ENCODE measurements around the gene WWP2.

DNA sequence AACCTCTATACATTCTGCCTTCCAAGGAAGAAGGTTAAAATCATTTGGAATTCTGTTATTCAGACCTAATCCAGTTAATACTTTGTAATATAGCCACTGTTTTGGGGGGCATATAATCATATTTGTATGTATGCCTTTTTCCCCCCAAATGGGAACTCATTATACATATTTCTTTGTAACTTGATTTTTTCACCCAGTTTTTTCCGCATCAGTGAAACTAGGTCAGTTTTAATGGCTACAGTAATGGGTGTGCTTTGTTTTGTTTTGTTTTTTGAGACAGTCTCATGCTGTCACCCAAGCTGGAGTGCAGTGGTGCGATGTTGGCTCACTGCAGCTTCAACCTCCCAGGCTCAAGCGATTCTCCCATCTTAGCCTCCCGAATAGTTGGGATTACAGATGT is 54.9 kb downstream of the WWP2 start:
- TF ChIP-seq, protein P1, sequence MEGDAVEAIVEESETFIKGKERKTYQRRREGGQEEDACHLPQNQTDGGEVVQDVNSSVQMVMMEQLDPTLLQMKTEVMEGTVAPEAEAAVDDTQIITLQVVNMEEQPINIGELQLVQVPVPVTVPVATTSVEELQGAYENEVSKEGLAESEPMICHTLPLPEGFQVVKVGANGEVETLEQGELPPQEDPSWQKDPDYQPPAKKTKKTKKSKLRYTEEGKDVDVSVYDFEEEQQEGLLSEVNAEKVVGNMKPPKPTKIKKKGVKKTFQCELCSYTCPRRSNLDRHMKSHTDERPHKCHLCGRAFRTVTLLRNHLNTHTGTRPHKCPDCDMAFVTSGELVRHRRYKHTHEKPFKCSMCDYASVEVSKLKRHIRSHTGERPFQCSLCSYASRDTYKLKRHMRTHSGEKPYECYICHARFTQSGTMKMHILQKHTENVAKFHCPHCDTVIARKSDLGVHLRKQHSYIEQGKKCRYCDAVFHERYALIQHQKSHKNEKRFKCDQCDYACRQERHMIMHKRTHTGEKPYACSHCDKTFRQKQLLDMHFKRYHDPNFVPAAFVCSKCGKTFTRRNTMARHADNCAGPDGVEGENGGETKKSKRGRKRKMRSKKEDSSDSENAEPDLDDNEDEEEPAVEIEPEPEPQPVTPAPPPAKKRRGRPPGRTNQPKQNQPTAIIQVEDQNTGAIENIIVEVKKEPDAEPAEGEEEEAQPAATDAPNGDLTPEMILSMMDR (IDR thresholded peaks at IDR 0.05; ENCODE audit: low read length) = no peak
- TF ChIP-seq EZH2 (optimal IDR thresholded peaks at IDR 0.05; ENCODE audit: low read depth, low read length) (no peak), EZH2phosphoT487 (IDR thresholded peaks at IDR 0.05; ENCODE audit: low read length) (no peak)

All from MM.1S (cell line).